ENCODE data around the gene MEGF6. TPM values are rescaled to one million over a fixed set of nuclear protein-coding genes. Genes with fewer than 3 reads are reported as not detected.

MEGF6 gene
- total and polyA plus RNA-seq, 12 donors, result 0.15 to 29.2 (median 8.2) TPM

DNA sequence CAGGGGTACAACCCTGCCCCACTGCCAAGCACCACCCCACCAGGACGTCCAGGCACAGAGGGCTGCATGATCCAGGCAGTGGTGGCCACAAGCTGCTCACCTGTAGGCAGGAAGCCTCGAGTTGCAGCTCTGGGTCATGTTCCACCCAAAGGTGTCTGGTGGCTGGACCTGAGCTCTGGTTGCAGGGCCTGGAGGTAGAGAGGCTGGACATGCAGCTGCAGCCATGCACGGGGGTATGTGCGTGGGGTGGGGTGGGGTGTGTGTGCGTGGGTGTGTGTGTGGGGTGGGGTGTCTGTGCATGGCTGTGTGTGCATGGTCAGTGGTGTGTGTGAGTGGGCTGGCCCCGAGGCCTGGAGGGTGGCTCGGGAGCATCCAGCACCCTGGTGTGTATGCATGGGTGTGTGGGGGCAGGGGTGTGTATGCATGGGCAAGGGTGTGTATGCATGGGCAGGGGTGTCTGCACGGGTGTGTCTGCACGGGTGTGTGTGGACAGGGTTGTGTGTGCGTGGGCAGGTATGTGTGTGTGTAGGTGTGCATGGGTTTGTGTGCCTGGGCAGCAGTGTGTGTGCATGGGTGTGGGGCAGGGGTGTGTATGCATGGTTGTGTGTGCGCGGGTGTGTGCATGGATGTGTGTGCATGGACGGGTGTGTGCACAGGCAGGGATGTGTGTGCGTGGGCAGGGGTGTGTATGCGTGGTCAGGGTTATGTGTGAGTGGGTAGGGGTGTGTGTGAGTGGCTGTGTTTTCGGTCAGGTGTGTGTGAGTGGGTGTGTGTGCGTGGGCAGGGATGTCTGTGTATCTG is 141.3 kb downstream of the MEGF6 start:
- Histone ChIP-seq H3K4me3 (no peak overlapping the region), H3K4me1 (replicated peaks in 1 of 2) (no peaks in the 10 kb centered on the region), H3K27me3 (no peaks in the 10 kb centered on the region), H3K36me3 (replicated peaks in 1 of 2) (no peaks in the 10 kb centered on the region), H3K9me3 (replicated peaks in 1 of 3) (no peaks in the 10 kb centered on the region), H3K27ac (no peak overlapping the region)
- intact Hi-C loops (cut with DNase I), result no loop called here
- peak in 1 of 7 donors; percentile 9 for DNase-seq
- TF ChIP-seq POLR2A (IDR thresholded peaks at IDR 0.05) (no peak), CTCF (IDR thresholded peaks at IDR 0.05) (no peak)
- WGBS, 4 donors, result 84 to 93% (median 87%) methylated on average over 10 to 17 of the region's 17 CpGs

- no peaks in the 10 kb centered on the region for H3K27me3 ChIP-seq
- H3K27ac ChIP-seq, result no peak overlapping the region
- intact Hi-C loops (cut with DNase I), result no loop called here
- H3K9me3 ChIP-seq (replicated peaks in 1 of 3), result no peaks in the 10 kb centered on the region
- peak in 1 of 7 donors; percentile 9 for DNase-seq
- TF ChIP-seq POLR2A (IDR thresholded peaks at IDR 0.05), result no peak
- TF ChIP-seq CTCF (IDR thresholded peaks at IDR 0.05), result no peak
- H3K4me3 ChIP-seq, result no peak overlapping the region
- no peaks in the 10 kb centered on the region for H3K4me1 ChIP-seq (replicated peaks in 1 of 2)
- H3K36me3 ChIP-seq (replicated peaks in 1 of 2), result no peaks in the 10 kb centered on the region
- WGBS, 4 donors, result 66 to 90% (median 86%) methylated on average over 7 to 31 of the region's 31 CpGs
Measured at GRCh38 chr1:3469104-3469848, 142.0 kb downstream of the MEGF6 start.

GRCh38 chr1:3468236-3469103 is 142.8 kb downstream of the MEGF6 start:
- Histone ChIP-seq H3K27me3 (no peaks in the 10 kb centered on the region), H3K36me3 (replicated peaks in 1 of 2) (no peaks in the 10 kb centered on the region), H3K27ac (no peak overlapping the region), H3K4me1 (replicated peaks in 1 of 2) (no peaks in the 10 kb centered on the region), H3K4me3 (no peak overlapping the region), H3K9me3 (replicated peaks in 1 of 3) (no peaks in the 10 kb centered on the region)
- DNase-seq, result peak in 1 of 7 donors; percentile 7
- intact Hi-C loops (cut with DNase I), result no loop called here
- TF ChIP-seq CTCF (IDR thresholded peaks at IDR 0.05) (no peak), POLR2A (IDR thresholded peaks at IDR 0.05) (no peak)
- WGBS, 4 donors, result 72 to 89% (median 84%) methylated on average over 18 to 34 of the region's 34 CpGs

All from adrenal gland (tissue), 12 donors.